ENCODE measurements around the gene SF3A2.

Gene SF3A2

GRCh38 chr19:2289714-2290435, 53.3 kb downstream of the SF3A2 start:
- DNase-seq (ENCODE audit: low spot score in 2 of 2), result peak in 1 of 2 donors; percentile 71
- Mint-ChIP-seq H3K4me3 (peak overlapping the region; percentile 77), H3K36me3 (peaks cover 23% of the 10 kb centered on the region), H3K9me3 (no peaks in the 10 kb centered on the region), H3K4me1 (peaks cover 29% of the 10 kb centered on the region), H3K27ac (peak overlapping the region; percentile 94)
- ATAC-seq, result peak; percentile 79

GRCh38 chr19:2290441-2291184, 54.0 kb downstream of the SF3A2 start:
- Mint-ChIP-seq H3K4me3 (peak overlapping the region; percentile 77), H3K36me3 (peaks cover 23% of the 10 kb centered on the region), H3K9me3 (no peaks in the 10 kb centered on the region), H3K27ac (no peak overlapping the region), H3K4me1 (peaks cover 29% of the 10 kb centered on the region)
- DNase-seq (ENCODE audit: low spot score in 2 of 2), result no peak
- ATAC-seq, result peak; percentile 38

GRCh38 chr19:2291185-2291751, 54.6 kb downstream of the SF3A2 start:
- ATAC-seq (no peak), DNase-seq (ENCODE audit: low spot score in 2 of 2) (no peak)
- Mint-ChIP-seq H3K4me1 (peaks cover 29% of the 10 kb centered on the region), H3K4me3 (peak overlapping the region; percentile 77), H3K36me3 (peaks cover 23% of the 10 kb centered on the region), H3K9me3 (no peaks in the 10 kb centered on the region), H3K27ac (no peak overlapping the region)

GRCh38 chr19:2294687-2295335, 58.2 kb downstream of the SF3A2 start:
- H3K9me3 Mint-ChIP-seq, result no peaks in the 10 kb centered on the region
- DNase-seq (ENCODE audit: low spot score in 2 of 2) (no peak), ATAC-seq (no peak)
- H3K36me3 Mint-ChIP-seq, result peaks cover 15% of the 10 kb centered on the region
- no peak overlapping the region for H3K4me3 Mint-ChIP-seq
- H3K27ac Mint-ChIP-seq, result no peak overlapping the region
- peaks cover 10% of the 10 kb centered on the region for H3K4me1 Mint-ChIP-seq

- H3K4me3 Mint-ChIP-seq, result no peak overlapping the region
Measured at GRCh38 chr19:2296141-2296540, 59.5 kb downstream of the SF3A2 start.

More at GRCh38 chr19:2296141-2296540, 59.5 kb downstream of the SF3A2 start:
- Mint-ChIP-seq H3K36me3 (peaks cover 15% of the 10 kb centered on the region), H3K27ac (no peak overlapping the region), H3K4me1 (peaks cover 6% of the 10 kb centered on the region), H3K9me3 (no peaks in the 10 kb centered on the region)
- ATAC-seq, result no peak
- DNase-seq (ENCODE audit: low spot score in 2 of 2), result no peak

Measured in stimulated activated effector memory CD8-positive, alpha-beta T cell treated with anti-CD3 and anti-CD28 coated beads, Interleukin-12 subunit alpha, Interleukin-12 subunit beta, amount 100 ng/mL, for 72 hours (primary cell).